Measurements from ENCODE around the gene CPNE1. TPM values are rescaled to one million over a fixed set of nuclear protein-coding genes. Genes with fewer than 3 reads are reported as not detected.
A peak's percentile ranks its signal among the peaks of the same experiment; 100 is the strongest.

The CPNE1 gene
- total and polyA plus RNA-seq, 10 of the 15 experiments (the other 5 are each of a cell fraction or from before 2014, with no cell fraction given) = 84.9 to 209 (median 146) TPM

GRCh38 chr20:35615667-35616464 lies 48.8 kb downstream of the CPNE1 start, which contains the start of gene SPAG4:
Gene SPAG4 (plus strand): TSS chr20:35615829. CDS start chr20:35616004, 175 bp downstream.
- in situ Hi-C loops (cut with MboI) = no loop called here
- FAIRE-seq (peak; percentile 97), DNase-seq (ENCODE audit: low read depth, low spot score) (no peak), ATAC-seq (peak; percentile 84)
- RAD21 ChIA-PET (ENCODE audit: unreplicated experiment) = interaction anchor here (0.7 to 2.2 kb wide), 8 partner anchors 9 to 338 kb away, joined by 3 to 8 read pairs (median 4); partner anchors contain the start of genes CPNE1, RBM12 and SCAND1
- intact Hi-C loops (cut with micrococcal nuclease; ENCODE audit: unreplicated experiment) = loop anchor here (1.0 to 10.0 kb wide), 3 partner anchors 74 to 338 kb away; partner anchors contain the start of genes ERGIC3 and SCAND1
- Histone ChIP-seq H3K36me3 (ENCODE audit: control insufficient read depth in 2 of 2, insufficient read depth in 2 of 2, low read length in 1 of 2) (no peaks in the 10 kb centered on the region), H3K27me3 (replicated peaks in 1 of 2; ENCODE audit: control insufficient read depth in 2 of 2, insufficient read depth in 2 of 2, low read length in 1 of 2) (no peaks in the 10 kb centered on the region), H4K20me1 (ENCODE audit: control insufficient read depth, insufficient read depth) (no peaks in the 10 kb centered on the region), H3K4me1 (ENCODE audit: control insufficient read depth, insufficient read depth, low read length) (peaks cover 44% of the 10 kb centered on the region), H3K4me2 (ENCODE audit: control insufficient read depth, insufficient read depth) (peak within 1 kb of the TSS; percentile 95), H3K27ac (ENCODE audit: control insufficient read depth, insufficient read depth) (peak within 1 kb of the TSS; percentile 71), H3K9me3 (replicated peaks; ENCODE audit: control insufficient read depth, insufficient read depth, low read length) (no peaks in the 10 kb centered on the region; the same call in 2 of the 3 replicates), H3K79me2 (ENCODE audit: control insufficient read depth, insufficient read depth, low read length) (no peaks in the 10 kb centered on the region; the same call in none of the 2 replicates), H3K9ac (ENCODE audit: control insufficient read depth, insufficient read depth, low read length) (peak within 1 kb of the TSS; percentile 72), H3K4me3 (peak within 1 kb of the TSS; percentile 99), H2AFZ (ENCODE audit: control insufficient read depth, low read depth, low read length) (peak within 1 kb of the TSS; percentile 93)
- WGBS (ENCODE audit: insufficient coverage, insufficient replicate concordance, low lambda C conversion rate, missing lambda C conversion rate) = 1% methylated on average over 66 of the region's 68 CpGs
- POLR2A ChIA-PET = interaction anchor here (0.5 to 5.0 kb wide), 8 partner anchors 48 to 471 kb away, joined by 3 to 24 read pairs (median 3); partner anchors contain the start of genes CPNE1, RBM12 and RBM39
- SMC1A ChIA-PET (ENCODE audit: uncharacterized antibody, unreplicated experiment) = interaction anchor here (0.6 to 2.2 kb wide), 8 partner anchors 19 to 338 kb away, joined by 3 to 10 read pairs (median 3); partner anchors contain the start of genes ERGIC3, RBM39 and SCAND1
- CTCF ChIA-PET = interaction anchor here (0.6 to 1.6 kb wide), 6 partner anchors 11 to 338 kb away, joined by 3 to 7 read pairs (median 4); partner anchors contain the start of gene SCAND1
- no TSS peak for BruUV-seq (replicated peaks)
- TF ChIP-seq TCF12 (IDR thresholded peaks at IDR 0.05; ENCODE audit: low read depth, low read length) (0 out of 2 replicates have a peak, but pooled peaks have one; percentile 20), MXI1 (IDR thresholded peaks at IDR 0.05; ENCODE audit: low read depth, low read length) (peak; percentile 78), CHD4 (IDR thresholded peaks at IDR 0.05) (no peak), IKZF2 (IDR thresholded peaks at IDR 0.05) (peak; percentile 19 to 30; a peak in 3 of 4 replicates), CREM (IDR thresholded peaks at IDR 0.05; ENCODE audit: low read depth) (peak; percentile 97), JUND (IDR thresholded peaks at IDR 0.05; ENCODE audit: low read depth, low read length) (no peak), LARP7 (IDR thresholded peaks at IDR 0.05) (peak; percentile 92), BACH1 (IDR thresholded peaks at IDR 0.05; ENCODE audit: borderline replicate concordance) (0 out of 2 replicates have a peak, but pooled peaks have one; percentile 63), E2F8 (IDR thresholded peaks at IDR 0.05; ENCODE audit: low read depth, partially characterized antibody) (no peak), RCOR1 (conservative IDR thresholded peaks at IDR 0.05; ENCODE audit: low read depth, low read length) (no peak), IRF4 (IDR thresholded peaks at IDR 0.05; ENCODE audit: low read depth, low read length) (no peak), CHD2 (IDR thresholded peaks at IDR 0.05; ENCODE audit: borderline replicate concordance, low read depth, low read length) (no peak), ATF7 (IDR thresholded peaks at IDR 0.05; ENCODE audit: low read depth) (0 out of 2 replicates have a peak, but pooled peaks have one; percentile 65), TAF1 (IDR thresholded peaks at IDR 0.05; ENCODE audit: borderline replicate concordance, low read depth, low read length) (0 out of 2 replicates have a peak, but pooled peaks have one; percentile 7), RUNX3 (IDR thresholded peaks at IDR 0.05; ENCODE audit: low read length) (peak; percentile 19; the same call in 1 of the 2 replicates), YBX1 (IDR thresholded peaks at IDR 0.05) (no peak), RB1 (IDR thresholded peaks at IDR 0.05; ENCODE audit: borderline replicate concordance) (no peak; the same call in 1 of the 2 replicates), STAT3 (IDR thresholded peaks at IDR 0.05; ENCODE audit: low read depth, low read length) (no peak), PML (IDR thresholded peaks at IDR 0.05; ENCODE audit: low read length) (no peak), BMI1 (IDR thresholded peaks at IDR 0.05; ENCODE audit: borderline replicate concordance) (no peak), BHLHE40 (IDR thresholded peaks at IDR 0.05; ENCODE audit: borderline replicate concordance in 1 of 2, low read depth in 2 of 2, low read length in 1 of 2) (peak in 1 of 2 experiments; percentile 59; a peak in 1 of 4 replicates), MEF2B (IDR thresholded peaks at IDR 0.05; ENCODE audit: partially characterized antibody, poor library complexity, severe bottlenecking) (peak; percentile 27)

Data from GM12878 (cell line).